Suppressor macrophage treated with lipopolysaccharide for 4 hours (primary cell): ENCODE data around the gene STARD13.
"Not testable (repeated sequence)": the region's sequence is repeated elsewhere in the genome, so short reads cannot be mapped to it uniquely, and the experiment has no call there.

ENCODE experiments used
- DNase-seq: peaks from one replicate; pipeline ENCODE4 v3.0.0-alpha.2; 2020

The STARD13 gene

GRCh38 chr13:33195693-33196464, 89.7 kb downstream of the STARD13 start:
- DNase-seq = no peak

GRCh38 chr13:33194820-33195692, 90.5 kb downstream of the STARD13 start:
- no peak for DNase-seq

GRCh38 chr13:33193428-33193974, 92.1 kb downstream of the STARD13 start:
- DNase-seq = no peak

- no peak for DNase-seq
Observed at GRCh38 chr13:33191425-33192210, 93.9 kb downstream of the STARD13 start.

- DNase-seq = no peak
Observed at GRCh38 chr13:33189470-33189869, 96.1 kb downstream of the STARD13 start.

- DNase-seq = no peak
Observed at GRCh38 chr13:33188093-33188882, 97.3 kb downstream of the STARD13 start.

GRCh38 chr13:33186861-33187291, 98.7 kb downstream of the STARD13 start:
- DNase-seq = no peak

GRCh38 chr13:33185853-33186252, 99.7 kb downstream of the STARD13 start:
- no peak for DNase-seq

GRCh38 chr13:33184530-33184929, 101.0 kb downstream of the STARD13 start:
- DNase-seq = no peak

- no peak for DNase-seq
Observed at GRCh38 chr13:33184112-33184490, 101.5 kb downstream of the STARD13 start.

- no peak for DNase-seq
Observed at GRCh38 chr13:33183431-33184111, 102.0 kb downstream of the STARD13 start.

- DNase-seq = no peak
Observed at GRCh38 chr13:33182729-33183128, 102.8 kb downstream of the STARD13 start.

- DNase-seq = no peak
Observed at GRCh38 chr13:33181264-33181663, 104.3 kb downstream of the STARD13 start.

GRCh38 chr13:33180122-33180804, 105.3 kb downstream of the STARD13 start:
- DNase-seq = no peak

- DNase-seq = no peak
Observed at GRCh38 chr13:33179463-33179862, 106.1 kb downstream of the STARD13 start.

GRCh38 chr13:33178209-33178840, 107.2 kb downstream of the STARD13 start:
- no peak for DNase-seq

- not testable (repeated sequence) for DNase-seq
Observed at GRCh38 chr13:33177340-33178208, 108.0 kb downstream of the STARD13 start.

GRCh38 chr13:33176526-33176925, 109.0 kb downstream of the STARD13 start:
- no peak for DNase-seq

- no peak for DNase-seq
Observed at GRCh38 chr13:33175991-33176390, 109.6 kb downstream of the STARD13 start.
